Measurements from ENCODE around the gene AKNA.

The AKNA gene

GRCh38 chr9:114300153-114300845, 87.5 kb downstream of the AKNA start:
- DNase-seq: no peak

GRCh38 chr9:114299286-114300152, 88.3 kb downstream of the AKNA start:
- DNase-seq: no peak

- DNase-seq: no peak
Observed at GRCh38 chr9:114296338-114296737, 91.4 kb downstream of the AKNA start.

- no peak for DNase-seq
Observed at GRCh38 chr9:114294664-114295063, 93.1 kb downstream of the AKNA start.

- DNase-seq: no peak
Observed at GRCh38 chr9:114291886-114292590, 95.7 kb downstream of the AKNA start.

GRCh38 chr9:114291064-114291474, 96.7 kb downstream of the AKNA start:
- DNase-seq: peak; percentile 69

GRCh38 chr9:114290561-114290986, 97.2 kb downstream of the AKNA start:
- no peak for DNase-seq

- no peak for DNase-seq
Observed at GRCh38 chr9:114289571-114290481, 98.0 kb downstream of the AKNA start.

- no peak for DNase-seq
Observed at GRCh38 chr9:114289106-114289505, 98.7 kb downstream of the AKNA start.

GRCh38 chr9:114288193-114289091, 99.3 kb downstream of the AKNA start:
- DNase-seq: no peak

- DNase-seq: no peak
Observed at GRCh38 chr9:114287763-114288192, 100.0 kb downstream of the AKNA start.

GRCh38 chr9:114287001-114287762, 100.6 kb downstream of the AKNA start:
- no peak for DNase-seq

GRCh38 chr9:114286146-114286679, 101.6 kb downstream of the AKNA start:
- no peak for DNase-seq

GRCh38 chr9:114285166-114285867, 102.5 kb downstream of the AKNA start:
- DNase-seq: no peak

- DNase-seq: no peak
Observed at GRCh38 chr9:114284316-114285060, 103.3 kb downstream of the AKNA start.

Measured in activated CD4-positive, alpha-beta T cell treated with anti-CD3 and anti-CD28 coated beads, Interleukin-2, amount 50 U/mL, for 1 hour (primary cell).